Activated naive CD8-positive, alpha-beta T cell (primary cell): ENCODE measurements around the gene ESPL1.

Source experiments
- H3K27ac Mint-ChIP-seq: one replicate; pipeline ENCODE4 v1.8.0; 2021; ENCODE audit warnings: mixed read lengths
- H3K27me3 Mint-ChIP-seq: one replicate; pipeline ENCODE4 v1.8.0; 2021; ENCODE audit warnings: mixed read lengths
- H3K36me3 Mint-ChIP-seq: one replicate; pipeline ENCODE4 v1.8.0; 2021; ENCODE audit warnings: mixed read lengths
- H3K4me1 Mint-ChIP-seq: one replicate; pipeline ENCODE4 v1.8.0; 2021; ENCODE audit warnings: low read depth, mixed read lengths
- H3K4me3 Mint-ChIP-seq: one replicate; pipeline ENCODE4 v1.8.0; 2021; ENCODE audit warnings: mild to moderate bottlenecking, mixed read lengths
- H3K9me3 Mint-ChIP-seq: one replicate; pipeline ENCODE4 v1.8.0; 2021; ENCODE audit warnings: low read depth, mixed read lengths

Gene ESPL1

GRCh38 chr12:53236443-53237111, 31.5 kb upstream of the ESPL1 start:
- H3K27ac Mint-ChIP-seq = peak overlapping the region; percentile 68
- no peaks in the 10 kb centered on the region for H3K9me3 Mint-ChIP-seq
- peak overlapping the region; percentile 62 for H3K4me3 Mint-ChIP-seq
- no peaks in the 10 kb centered on the region for H3K36me3 Mint-ChIP-seq
- H3K27me3 Mint-ChIP-seq = no peaks in the 10 kb centered on the region
- peaks cover 48% of the 10 kb centered on the region for H3K4me1 Mint-ChIP-seq

GRCh38 chr12:53239643-53240258, 28.3 kb upstream of the ESPL1 start:
- Mint-ChIP-seq H3K36me3 (no peaks in the 10 kb centered on the region), H3K9me3 (no peaks in the 10 kb centered on the region), H3K27me3 (no peaks in the 10 kb centered on the region), H3K4me3 (no peak overlapping the region), H3K27ac (no peak overlapping the region), H3K4me1 (peaks cover 27% of the 10 kb centered on the region)

DNA sequence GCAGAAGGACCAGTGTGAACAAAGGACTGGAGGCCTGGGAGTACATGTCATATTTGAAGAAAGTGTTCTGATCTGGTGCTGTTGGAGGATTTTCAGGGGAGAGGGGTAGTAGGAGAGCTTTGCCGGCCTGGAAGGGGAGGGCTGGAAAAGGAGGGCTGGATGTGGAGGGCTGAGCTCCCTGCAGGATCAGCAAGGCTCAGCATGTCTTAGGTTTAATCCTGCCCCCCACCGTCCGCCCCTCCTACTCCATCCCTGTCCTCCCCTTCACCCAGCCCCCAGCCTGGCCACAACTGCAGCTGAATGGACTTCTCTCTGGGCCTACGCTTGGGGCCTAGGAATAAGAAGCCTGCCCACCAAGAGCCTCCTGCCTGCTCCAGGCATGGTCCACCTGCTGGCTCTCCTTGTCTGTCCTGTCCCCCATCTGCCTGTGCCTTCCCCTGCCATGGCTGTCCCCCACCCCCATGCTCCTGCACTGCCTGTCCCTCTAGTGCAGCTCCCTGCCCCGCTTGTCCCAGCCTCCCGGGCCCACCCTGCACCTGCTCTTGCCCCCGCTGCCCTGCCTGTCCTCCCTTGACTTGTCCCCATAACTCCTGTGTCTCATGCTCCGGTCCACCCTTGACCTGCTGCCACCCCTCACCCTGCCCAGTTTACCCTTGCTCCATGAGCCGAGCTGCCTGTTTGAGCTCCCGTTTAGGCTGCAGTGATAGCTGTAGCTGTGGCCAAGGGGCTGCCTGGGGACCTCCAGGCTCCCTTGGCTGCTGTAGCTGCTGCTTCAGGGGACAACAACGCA, 26.3 kb upstream of the ESPL1 start:
- Mint-ChIP-seq H3K4me1 (peaks cover 10% of the 10 kb centered on the region), H3K27me3 (no peaks in the 10 kb centered on the region), H3K4me3 (no peak overlapping the region), H3K27ac (no peak overlapping the region), H3K36me3 (no peaks in the 10 kb centered on the region), H3K9me3 (no peaks in the 10 kb centered on the region)

GRCh38 chr12:53244337-53244736, 23.8 kb upstream of the ESPL1 start:
- no peaks in the 10 kb centered on the region for H3K9me3 Mint-ChIP-seq
- H3K27ac Mint-ChIP-seq = no peak overlapping the region
- no peaks in the 10 kb centered on the region for H3K36me3 Mint-ChIP-seq
- H3K27me3 Mint-ChIP-seq = no peaks in the 10 kb centered on the region
- H3K4me3 Mint-ChIP-seq = no peak overlapping the region
- H3K4me1 Mint-ChIP-seq = no peaks in the 10 kb centered on the region

DNA sequence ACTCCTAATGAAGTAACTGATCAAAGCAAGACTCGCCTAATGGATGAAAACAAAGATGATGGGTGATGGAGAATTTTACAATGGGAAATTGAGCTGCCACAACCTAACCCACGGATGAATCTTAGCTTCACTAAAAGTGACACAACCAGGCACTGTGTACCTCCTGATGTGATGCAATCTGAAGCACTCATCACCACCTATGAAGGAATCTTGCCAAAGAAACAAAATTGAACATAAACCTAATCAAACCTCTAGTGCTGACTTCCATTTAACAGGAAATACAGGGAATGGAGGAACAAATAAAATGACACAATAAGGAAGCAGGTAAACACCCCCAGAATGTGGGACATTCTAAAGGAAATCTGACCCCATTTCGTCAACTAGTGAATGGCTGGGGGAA, 22.8 kb upstream of the ESPL1 start:
- Mint-ChIP-seq H3K9me3 (no peaks in the 10 kb centered on the region), H3K4me1 (no peaks in the 10 kb centered on the region), H3K27me3 (no peaks in the 10 kb centered on the region), H3K4me3 (no peak overlapping the region), H3K36me3 (no peaks in the 10 kb centered on the region), H3K27ac (no peak overlapping the region)

DNA sequence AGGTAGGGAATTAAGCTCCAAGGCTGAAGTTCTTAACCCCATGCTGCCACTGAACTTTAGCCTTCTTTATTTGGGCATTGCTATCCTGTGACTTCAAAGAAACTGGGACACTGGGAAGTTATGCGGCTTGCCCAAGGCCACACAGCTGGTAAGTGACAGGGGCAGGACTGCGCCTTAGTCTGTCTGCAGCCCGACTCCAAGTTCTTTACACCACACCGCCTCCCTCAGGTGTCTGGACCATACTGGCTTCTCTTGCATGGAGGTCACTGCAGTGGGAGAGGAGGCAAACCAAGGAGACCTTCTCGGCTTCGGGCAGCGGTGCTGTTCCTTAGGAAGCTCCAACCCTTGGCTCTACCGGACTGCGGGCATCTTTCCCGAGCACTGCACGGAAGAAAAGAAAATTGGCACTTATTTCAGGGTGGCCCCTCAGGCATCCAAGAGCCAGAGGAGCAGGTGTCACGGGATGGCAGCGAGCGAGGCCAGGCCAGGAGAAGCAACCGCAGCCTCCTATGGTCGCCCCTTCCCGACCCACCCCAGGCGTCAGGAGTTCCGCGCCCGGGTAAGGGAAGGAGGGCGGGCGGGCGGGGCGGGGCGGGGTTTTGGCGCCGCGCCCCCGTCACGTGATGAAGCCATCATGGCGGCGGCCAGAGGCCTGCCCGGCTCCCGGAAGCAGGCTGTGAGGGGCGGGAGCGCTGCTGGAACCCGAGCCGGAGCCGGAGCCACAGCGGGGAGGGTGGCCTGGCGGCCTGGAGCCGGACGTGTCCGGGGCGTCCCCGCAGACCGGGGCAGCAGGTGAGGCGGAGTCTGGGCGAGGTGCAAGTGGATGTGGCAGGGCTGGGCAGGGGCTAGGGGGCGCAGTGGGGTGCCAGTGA, 16.4 kb upstream of the ESPL1 start:
- Mint-ChIP-seq H3K4me3 (peak overlapping the region; percentile 97), H3K27me3 (no peaks in the 10 kb centered on the region), H3K36me3 (no peaks in the 10 kb centered on the region), H3K9me3 (no peaks in the 10 kb centered on the region), H3K4me1 (peaks cover 44% of the 10 kb centered on the region), H3K27ac (peak overlapping the region; percentile 95)

DNA sequence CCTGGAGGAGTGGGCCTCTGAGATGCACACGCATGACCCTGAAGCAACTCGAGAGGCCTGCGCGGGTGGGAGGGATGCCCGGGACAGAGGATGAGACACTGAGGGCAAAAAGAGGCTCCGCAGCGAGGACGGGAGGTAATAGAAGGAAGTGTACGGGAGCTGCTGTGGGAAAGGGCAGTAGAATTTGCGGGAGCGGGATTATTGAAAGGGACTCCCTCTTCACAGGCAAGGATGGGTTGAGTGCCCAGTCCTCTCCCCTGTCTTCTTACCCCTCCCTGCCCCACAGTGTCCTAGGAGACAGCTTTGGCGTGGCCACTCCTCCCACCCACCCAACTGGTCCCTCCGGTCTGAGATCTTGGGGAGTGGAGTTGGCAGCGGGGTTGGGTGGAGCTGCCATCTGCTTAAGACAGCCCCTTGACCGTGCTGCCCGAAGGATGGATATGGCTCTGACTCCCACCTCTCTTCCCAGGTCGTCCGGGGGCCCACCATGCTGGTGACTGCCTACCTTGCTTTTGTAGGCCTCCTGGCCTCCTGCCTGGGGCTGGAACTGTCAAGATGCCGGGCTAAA, 15.7 kb upstream of the ESPL1 start:
- Mint-ChIP-seq H3K27ac (peak overlapping the region; percentile 72), H3K9me3 (no peaks in the 10 kb centered on the region), H3K27me3 (no peaks in the 10 kb centered on the region), H3K4me3 (peak overlapping the region; percentile 97), H3K4me1 (peaks cover 44% of the 10 kb centered on the region), H3K36me3 (no peaks in the 10 kb centered on the region)

- no peaks in the 10 kb centered on the region for H3K27me3 Mint-ChIP-seq
- H3K27ac Mint-ChIP-seq = peak overlapping the region; percentile 82
- H3K4me3 Mint-ChIP-seq = peak overlapping the region; percentile 97
- peaks cover 46% of the 10 kb centered on the region for H3K4me1 Mint-ChIP-seq
- no peaks in the 10 kb centered on the region for H3K9me3 Mint-ChIP-seq
- no peaks in the 10 kb centered on the region for H3K36me3 Mint-ChIP-seq
Observed at GRCh38 chr12:53253298-53253697, 14.8 kb upstream of the ESPL1 start.

DNA sequence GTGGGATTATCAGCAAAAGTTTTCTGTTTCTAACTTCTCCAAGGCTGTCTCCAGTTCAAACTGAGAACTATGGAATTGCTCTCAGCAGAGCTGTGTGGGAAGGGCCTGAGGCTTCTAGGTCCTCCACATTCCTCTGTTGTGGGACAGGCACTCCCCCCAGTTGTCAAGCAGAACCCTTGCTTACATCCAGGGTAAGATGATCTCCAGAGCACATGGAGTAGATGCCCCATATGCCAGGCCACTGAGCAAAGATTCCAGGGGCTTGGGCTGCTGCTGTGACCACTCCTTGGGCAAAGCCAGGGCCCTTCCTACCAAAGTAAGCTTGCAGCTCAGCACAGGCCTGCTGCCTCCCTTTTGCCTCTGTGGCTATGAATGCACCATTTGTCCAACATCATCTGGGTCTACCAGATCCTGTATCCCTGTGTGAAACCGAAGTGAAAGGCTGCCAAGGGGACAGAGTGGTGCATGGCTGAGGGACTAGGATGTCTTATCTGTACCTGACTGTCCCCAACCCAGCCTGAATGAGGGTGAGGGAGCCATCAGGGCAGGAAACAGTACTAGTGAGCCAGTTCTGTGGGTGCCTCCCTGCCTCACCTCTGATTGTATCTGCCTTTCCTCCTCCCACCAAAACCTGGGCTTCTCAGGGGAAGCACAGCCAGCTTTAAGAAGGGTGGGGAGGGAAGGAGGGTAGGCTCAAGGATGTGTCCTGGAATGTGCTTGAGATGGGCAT, 13.1 kb upstream of the ESPL1 start:
- Mint-ChIP-seq H3K4me3 (peak overlapping the region; percentile 20), H3K9me3 (no peaks in the 10 kb centered on the region), H3K27ac (peak overlapping the region; percentile 79), H3K36me3 (no peaks in the 10 kb centered on the region), H3K27me3 (no peaks in the 10 kb centered on the region), H3K4me1 (peaks cover 48% of the 10 kb centered on the region)

DNA sequence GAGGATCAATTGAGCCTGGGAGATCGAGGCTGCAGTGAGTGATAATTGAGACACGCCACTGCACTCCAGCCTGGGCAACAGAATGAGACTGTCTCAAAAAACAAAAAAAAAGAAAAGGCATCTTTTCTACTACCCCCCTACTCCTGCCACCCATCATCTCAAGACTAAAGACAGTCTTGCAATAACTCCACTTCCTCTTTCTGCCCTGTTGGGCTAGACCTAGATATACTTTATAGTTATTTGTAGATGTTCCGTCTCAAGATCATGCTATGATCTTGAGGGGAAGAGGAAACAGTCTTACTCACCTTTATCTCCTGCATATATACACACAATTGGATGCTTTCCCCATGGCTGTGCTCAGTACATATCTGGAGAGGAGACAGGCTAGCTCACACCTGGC, 12.1 kb upstream of the ESPL1 start:
- H3K4me3 Mint-ChIP-seq = no peak overlapping the region
- peak overlapping the region; percentile 66 for H3K27ac Mint-ChIP-seq
- H3K9me3 Mint-ChIP-seq = no peaks in the 10 kb centered on the region
- H3K27me3 Mint-ChIP-seq = no peaks in the 10 kb centered on the region
- H3K4me1 Mint-ChIP-seq = peaks cover 47% of the 10 kb centered on the region
- H3K36me3 Mint-ChIP-seq = no peaks in the 10 kb centered on the region

- peaks cover 27% of the 10 kb centered on the region for H3K4me1 Mint-ChIP-seq
- no peaks in the 10 kb centered on the region for H3K27me3 Mint-ChIP-seq
- H3K4me3 Mint-ChIP-seq = no peak overlapping the region
- peak overlapping the region; percentile 67 for H3K27ac Mint-ChIP-seq
- no peaks in the 10 kb centered on the region for H3K9me3 Mint-ChIP-seq
- no peaks in the 10 kb centered on the region for H3K36me3 Mint-ChIP-seq
Observed at GRCh38 chr12:53258541-53259539, 9.3 kb upstream of the ESPL1 start.

- Mint-ChIP-seq H3K36me3 (no peaks in the 10 kb centered on the region), H3K4me1 (peaks cover 21% of the 10 kb centered on the region), H3K9me3 (no peaks in the 10 kb centered on the region), H3K27ac (no peak overlapping the region), H3K27me3 (no peaks in the 10 kb centered on the region), H3K4me3 (no peak overlapping the region)
Observed at GRCh38 chr12:53259891-53260290, 8.2 kb upstream of the ESPL1 start.

DNA sequence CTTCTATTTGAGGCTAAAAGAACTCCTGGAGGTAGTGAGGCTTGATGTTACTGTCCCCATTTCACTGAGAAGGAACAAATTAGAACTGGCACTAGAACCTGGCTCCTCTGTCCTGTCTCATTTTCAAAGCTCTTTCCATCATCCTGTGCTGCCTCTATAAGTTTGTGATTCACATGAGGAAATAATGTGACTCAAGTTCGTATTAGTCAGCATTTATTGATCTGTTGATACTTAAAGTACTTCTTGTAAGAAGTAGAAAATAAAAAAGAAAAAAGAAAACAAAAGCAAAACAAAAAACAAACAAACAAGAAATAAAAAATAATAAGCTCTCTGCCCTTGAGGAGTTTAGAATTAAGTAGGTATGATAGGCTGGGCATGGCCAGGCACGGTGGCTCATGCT, 2.3 kb upstream of the ESPL1 start:
- H3K27me3 Mint-ChIP-seq = no peaks in the 10 kb centered on the region
- H3K9me3 Mint-ChIP-seq = no peaks in the 10 kb centered on the region
- no peak overlapping the region for H3K4me3 Mint-ChIP-seq
- H3K4me1 Mint-ChIP-seq = peaks cover 25% of the 10 kb centered on the region
- peaks cover 2% of the 10 kb centered on the region for H3K36me3 Mint-ChIP-seq
- no peak overlapping the region for H3K27ac Mint-ChIP-seq
